Testis (tissue), 2 donors: ENCODE results near the gene KRT74.

Experiments used
- CTCF ChIP-seq, 3 experiments: fragments of 450-650 bp in 2 of 3; fragments of 200-600 bp in 1 of 3; sonication (generic) in 1 of 3; IDR thresholded peaks; one replicate each; pipeline ENCODE4 v1.5.1; 2016 to 2019; ENCODE audit warnings: antibody characterized with exemption in 3 of 3, mild to moderate bottlenecking in 2 of 3, moderate library complexity in 1 of 3
- POLR2A ChIP-seq: fragments of 450-650 bp; IDR thresholded peaks from one replicate; pipeline ENCODE4 v1.6.1; 2017; ENCODE audit warnings: antibody characterized with exemption, mild to moderate bottlenecking, moderate library complexity

GRCh38 chr12:52590021-52590420 is 16.4 kb upstream of the KRT74 start:
- TF ChIP-seq CTCF (IDR thresholded peaks at IDR 0.05) (no peak), POLR2A (no peak)
